Gastroesophageal sphincter (tissue), 4 donors: ENCODE results near the gene FBXO48. TPM values are rescaled to one million over a fixed set of nuclear protein-coding genes. Genes with fewer than 3 reads are reported as not detected.

ENCODE experiments used
- ATAC-seq: fragments of 150-250 bp; one replicate; pipeline ENCODE4 v1.9.1; 2016; ENCODE audit warnings: mild to moderate bottlenecking, moderate library complexity
- H3K27ac ChIP-seq, 4 donors: fragments of 200-600 bp; sonication (generic) in 3 of 4; 1 replicate in 3 of 4; 2 replicates in 1 of 4; pipeline ENCODE4 v1.5.1; 2016 to 2019
- H3K27me3 ChIP-seq: fragments of 200-600 bp; sonication (generic); one replicate; pipeline ENCODE4 v1.5.1; 2019
- H3K36me3 ChIP-seq, 2 donors: fragments of 200-600 bp; sonication (generic); one replicate each; pipeline ENCODE4 v1.5.1; 2019; ENCODE audit warnings: control low read depth in 1 of 2
- H3K4me1 ChIP-seq, 3 donors: fragments of 200-600 bp; sonication (generic); 1 replicate in 2 of 3; 2 replicates in 1 of 3; pipeline ENCODE4 v1.5.1; 2016 to 2019; ENCODE audit warnings: control low read depth in 2 of 3
- H3K4me3 ChIP-seq, 2 donors: fragments of 200-600 bp; sonication (generic); one replicate each; pipeline ENCODE4 v1.5.1; 2019; ENCODE audit warnings: mild to moderate bottlenecking in 1 of 2, moderate library complexity in 1 of 2
- H3K9me3 ChIP-seq, 3 donors: fragments of 200-600 bp; sonication (generic); one replicate each; pipeline ENCODE4 v1.5.1; 2017 to 2019; ENCODE audit warnings: control low read depth in 2 of 3
- CTCF ChIP-seq, 4 experiments: fragments of 200-600 bp in 2 of 4; fragments of 450-650 bp in 2 of 4; sonication (generic) in 1 of 4; IDR thresholded peaks; one replicate each; pipeline ENCODE4 v1.5.1; 2017 to 2019; ENCODE audit warnings: antibody characterized with exemption in 4 of 4, mild to moderate bottlenecking in 2 of 4, moderate library complexity in 2 of 4
- EP300 ChIP-seq: sonication (generic); formaldehyde crosslinking; IDR thresholded peaks from one replicate; pipeline ENCODE4 v1.6.1; 2017; ENCODE audit warnings: antibody characterized with exemption, mild to moderate bottlenecking
- POLR2A ChIP-seq, 2 donors: fragments of 450-650 bp; IDR thresholded peaks; one replicate each; pipeline ENCODE4 v1.6.1; 2017; ENCODE audit warnings: antibody characterized with exemption in 2 of 2, mild to moderate bottlenecking in 2 of 2, moderate library complexity in 1 of 2
- POLR2AphosphoS5 ChIP-seq: sonication (generic); formaldehyde crosslinking; IDR thresholded peaks from one replicate; pipeline ENCODE4 v1.6.1; 2017; ENCODE audit warnings: antibody characterized with exemption
- WGBS, 2 donors: methylation state at CpG; one replicate each; pipeline ENCODE4 v1.1.5; 2018; ENCODE audit warnings: low coverage in 1 of 2; 5-methylcytosine and 5-hydroxymethylcytosine counted together
- total RNA-seq, 4 donors: library from RNA; depleted of rRNA; stranded (reverse); fragments of >200 nt; gene quantifications; one replicate each; pipeline ENCODE4 v1.1.0, GENCODE V29; 2016

The FBXO48 gene
- total RNA-seq, 4 donors from 2014 or later, result 0.35 to 1.2 (median 0.62) TPM

- peaks cover 0 to 48% (median 6%) of the 10 kb centered on the region in 3 donors for H3K4me1 ChIP-seq
- no peaks in the 10 kb centered on the region for H3K36me3 ChIP-seq
- 58 to 67% methylated on average over 7 of the region's 7 CpGs for WGBS, 2 donors
- no peak overlapping the region for H3K4me3 ChIP-seq
- TF ChIP-seq POLR2A (IDR thresholded peaks at IDR 0.05), result no peak
- H3K27ac ChIP-seq, result peak overlapping the region in 1 of 4 donors; percentile 16
- no peaks in the 10 kb centered on the region for H3K27me3 ChIP-seq
- ATAC-seq, result no peak
- H3K9me3 ChIP-seq, result no peaks in the 10 kb centered on the region
Measured at GRCh38 chr2:68438455-68439303, 28.4 kb downstream of the FBXO48 start.

GRCh38 chr2:68436270-68436669 is 30.8 kb downstream of the FBXO48 start:
- peaks cover 0 to 44% (median 6%) of the 10 kb centered on the region in 3 donors for H3K4me1 ChIP-seq
- no peak for ATAC-seq
- H3K4me3 ChIP-seq, result no peak overlapping the region
- no peaks in the 10 kb centered on the region for H3K36me3 ChIP-seq
- no peak for TF ChIP-seq EP300
- no peak for TF ChIP-seq CTCF (IDR thresholded peaks at IDR 0.05)
- no peak for TF ChIP-seq POLR2A (IDR thresholded peaks at IDR 0.05)
- TF ChIP-seq POLR2AphosphoS5, result no peak
- 23 to 24% methylated on average over 4 of the region's 4 CpGs for WGBS, 2 donors
- no peaks in the 10 kb centered on the region for H3K9me3 ChIP-seq
- peak overlapping the region; percentile 40 to 70 (median 60) for H3K27ac ChIP-seq
- no peaks in the 10 kb centered on the region for H3K27me3 ChIP-seq

- H3K27ac ChIP-seq, result peak overlapping the region in 3 of 4 donors; percentile 59 to 70 (median 62)
- TF ChIP-seq CTCF (IDR thresholded peaks at IDR 0.05) (no peak), POLR2AphosphoS5 (peak; percentile 44)
- H3K36me3 ChIP-seq, result no peaks in the 10 kb centered on the region
- peak; percentile 44 for ATAC-seq
- no peaks in the 10 kb centered on the region for H3K9me3 ChIP-seq
- peaks cover 0 to 38% (median 6%) of the 10 kb centered on the region in 3 donors for H3K4me1 ChIP-seq
- no peaks in the 10 kb centered on the region for H3K27me3 ChIP-seq
- H3K4me3 ChIP-seq, result no peak overlapping the region
Measured at GRCh38 chr2:68435615-68436014, 31.5 kb downstream of the FBXO48 start.

- H3K27me3 ChIP-seq, result no peaks in the 10 kb centered on the region
- no peak overlapping the region for H3K4me3 ChIP-seq
- peaks cover 0 to 31% (median 6%) of the 10 kb centered on the region in 3 donors for H3K4me1 ChIP-seq
- no peak for ATAC-seq
- H3K27ac ChIP-seq, result peak overlapping the region in 1 of 4 donors; percentile 21
- no peak for TF ChIP-seq EP300
- no peak for TF ChIP-seq POLR2AphosphoS5
- TF ChIP-seq CTCF (IDR thresholded peaks at IDR 0.05), result no peak
- no peak for TF ChIP-seq POLR2A (IDR thresholded peaks at IDR 0.05)
- no peaks in the 10 kb centered on the region for H3K9me3 ChIP-seq
- H3K36me3 ChIP-seq, result no peaks in the 10 kb centered on the region
Measured at GRCh38 chr2:68434981-68435380, 32.1 kb downstream of the FBXO48 start.

GRCh38 chr2:68432696-68433658 is 34.1 kb downstream of the FBXO48 start:
- ATAC-seq, result no peak
- WGBS, 2 donors, result 57% methylated on average over 5 of the region's 14 CpGs; no CpG with 5 or more reads in 1 of the 2 donors
- TF ChIP-seq POLR2AphosphoS5 (no peak), EP300 (no peak), CTCF (IDR thresholded peaks at IDR 0.05) (no peak), POLR2A (IDR thresholded peaks at IDR 0.05) (no peak)
- no peaks in the 10 kb centered on the region for H3K9me3 ChIP-seq
- no peak overlapping the region for H3K27ac ChIP-seq
- H3K4me3 ChIP-seq, result no peak overlapping the region
- H3K4me1 ChIP-seq, result peaks cover 0 to 38% (median 6%) of the 10 kb centered on the region in 3 donors
- H3K36me3 ChIP-seq, result no peaks in the 10 kb centered on the region
- no peaks in the 10 kb centered on the region for H3K27me3 ChIP-seq
